Measurements from ENCODE around the gene PKP3. TPM values are rescaled to one million over a fixed set of nuclear protein-coding genes. Genes with fewer than 3 reads are reported as not detected.
"Not testable (repeated sequence)": the region's sequence is repeated elsewhere in the genome, so short reads cannot be mapped to it uniquely, and the experiment has no call there.

PKP3 gene
- total and polyA plus RNA-seq, 9 of the 15 experiments (the other 6 are each of a cell fraction or from before 2014, with no cell fraction given) = 0.11 to 110 (median 30.7) TPM

- TF ChIP-seq MGA (IDR thresholded peaks at IDR 0.05) (peak; percentile 66), NR2C1 (IDR thresholded peaks at IDR 0.05) (peak; percentile 36; the same call in 1 of the 2 replicates), MECOM (CRISPR knock-in tag; IDR thresholded peaks at IDR 0.05) (peak; percentile 66; the same call in 1 of the 2 replicates), RBFOX2 (IDR thresholded peaks at IDR 0.05; ENCODE audit: low read depth, low read length) (0 out of 2 replicates have a peak, but pooled peaks have one; percentile 26), ZNF592 (IDR thresholded peaks at IDR 0.05) (peak; percentile 39)
- TF ChIP-seq, protein P1, sequence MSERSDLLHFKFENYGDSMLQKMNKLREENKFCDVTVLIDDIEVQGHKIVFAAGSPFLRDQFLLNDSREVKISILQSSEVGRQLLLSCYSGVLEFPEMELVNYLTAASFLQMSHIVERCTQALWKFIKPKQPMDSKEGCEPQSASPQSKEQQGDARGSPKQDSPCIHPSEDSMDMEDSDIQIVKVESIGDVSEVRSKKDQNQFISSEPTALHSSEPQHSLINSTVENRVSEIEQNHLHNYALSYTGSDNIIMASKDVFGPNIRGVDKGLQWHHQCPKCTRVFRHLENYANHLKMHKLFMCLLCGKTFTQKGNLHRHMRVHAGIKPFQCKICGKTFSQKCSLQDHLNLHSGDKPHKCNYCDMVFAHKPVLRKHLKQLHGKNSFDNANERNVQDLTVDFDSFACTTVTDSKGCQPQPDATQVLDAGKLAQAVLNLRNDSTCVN (CRISPR knock-in tag; IDR thresholded peaks at IDR 0.05) = 0 out of 2 replicates have a peak, but pooled peaks have one; percentile 36
- not testable (repeated sequence) for TF ChIP-seq NR2C1 (tag; IDR thresholded peaks at IDR 0.05)
- TF ChIP-seq, protein P2, sequence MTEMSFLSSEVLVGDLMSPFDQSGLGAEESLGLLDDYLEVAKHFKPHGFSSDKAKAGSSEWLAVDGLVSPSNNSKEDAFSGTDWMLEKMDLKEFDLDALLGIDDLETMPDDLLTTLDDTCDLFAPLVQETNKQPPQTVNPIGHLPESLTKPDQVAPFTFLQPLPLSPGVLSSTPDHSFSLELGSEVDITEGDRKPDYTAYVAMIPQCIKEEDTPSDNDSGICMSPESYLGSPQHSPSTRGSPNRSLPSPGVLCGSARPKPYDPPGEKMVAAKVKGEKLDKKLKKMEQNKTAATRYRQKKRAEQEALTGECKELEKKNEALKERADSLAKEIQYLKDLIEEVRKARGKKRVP (CRISPR knock-in tag; IDR thresholded peaks at IDR 0.05) = peak; percentile 26; the same call in 1 of the 2 replicates
Measured at GRCh38 chr11:349270-349954, 44.6 kb upstream of the PKP3 start (continued).

Measured in K562 (cell line).